K562 (cell line): Measurements from ENCODE around the gene ASXL2. TPM values are rescaled to one million over a fixed set of nuclear protein-coding genes. Genes with fewer than 3 reads are reported as not detected.

Experiments
- RBM15 ChIP-seq: fragments of 200-400 bp; formaldehyde crosslinking; IDR thresholded peaks from 2 replicates; pipeline ENCODE4 v1.6.1; 2018; ENCODE audit warnings: mild to moderate bottlenecking, low read length, moderate library complexity; ENCODE audit not compliant: insufficient read depth
- TCF7 ChIP-seq: sonication (generic); IDR thresholded peaks from 2 replicates; pipeline ENCODE4 v1.6.1; 2016; ENCODE audit warnings: antibody characterized with exemption, borderline replicate concordance
- TCFL5 ChIP-seq: fragments of 250-450 bp; sonication (Bioruptor Pico); conservative IDR thresholded peaks from 2 replicates; pipeline ENCODE4 v1.6.1; 2021; ENCODE audit warnings: mild to moderate bottlenecking, moderate library complexity, matching md5 sums
- polyA plus RNA-seq, 8 experiments: library from polyadenylated mRNA; depleted of rRNA in 4 of 8; stranded (reverse) in 5 of 8; unstranded in 3 of 8; fragments of >200 nt; fragmentation: Nextera tagmentation in 2 of 8; fragmentation: Illumina TruSeq in 1 of 8; extraction: Ambion mirVana in 2 of 8; extraction: Trizol in 1 of 8; gene quantifications; 2 replicates each; pipeline versions ENCODE4 v1.2.1 to v1.2.3, GENCODE V29; 2011 to 2014; ENCODE audit warnings: inconsistent platforms in 1 of 8, missing spikeins in 1 of 8
- total RNA-seq, 7 experiments: library from RNA; depleted of rRNA in 6 of 7; stranded (reverse); fragments of >200 nt in 6 of 7; fragmentation: Illumina TruSeq in 2 of 7; extraction: Trizol in 2 of 7; gene quantifications; 2 replicates each; pipeline versions ENCODE4 v1.2.1 to v1.2.3, GENCODE V29; 2011 to 2021; ENCODE audit warnings: low replicate concordance in 1 of 7
- TF ChIP-seq, protein P1 (sequence below), 2 experiments: fragments of 450-650 bp in 1 of 2; sonication (generic) in 1 of 2; formaldehyde crosslinking in 1 of 2; IDR thresholded peaks; 2 replicates each; pipeline versions ENCODE4 v1.7.1 to v1.9.0; 2016 to 2022; ENCODE audit warnings: inconsistent platforms in 1 of 2, mild to moderate bottlenecking in 1 of 2, missing genetic modification reagents in 1 of 2
- TF ChIP-seq, protein P2 (sequence below): sonication (generic); IDR thresholded peaks from 2 replicates; pipeline ENCODE4 v1.6.1; 2016
- TF ChIP-seq, protein P3 (sequence below): fragments of 450-650 bp; formaldehyde crosslinking; IDR thresholded peaks from 2 replicates; pipeline ENCODE4 v1.4.0; 2020; ENCODE audit warnings: mild to moderate bottlenecking, mixed read lengths
- TF ChIP-seq, protein P4 (sequence below): fragments of 250-450 bp; sonication (Bioruptor Pico); IDR thresholded peaks from 2 replicates; pipeline ENCODE4 v1.5.0; 2020; ENCODE audit warnings: mild to moderate bottlenecking, borderline replicate concordance
- TF ChIP-seq, protein P5 (sequence below): fragments of 250-450 bp; sonication (Bioruptor Pico); IDR thresholded peaks from 2 replicates; pipeline ENCODE4 v1.4.0; 2020; ENCODE audit warnings: mild to moderate bottlenecking, moderate library complexity

ASXL2 gene
- total and polyA plus RNA-seq, 9 of the 15 experiments (the other 6 are each of a cell fraction or from before 2014, with no cell fraction given): 2.2 to 25.9 (median 9.0) TPM

DNA sequence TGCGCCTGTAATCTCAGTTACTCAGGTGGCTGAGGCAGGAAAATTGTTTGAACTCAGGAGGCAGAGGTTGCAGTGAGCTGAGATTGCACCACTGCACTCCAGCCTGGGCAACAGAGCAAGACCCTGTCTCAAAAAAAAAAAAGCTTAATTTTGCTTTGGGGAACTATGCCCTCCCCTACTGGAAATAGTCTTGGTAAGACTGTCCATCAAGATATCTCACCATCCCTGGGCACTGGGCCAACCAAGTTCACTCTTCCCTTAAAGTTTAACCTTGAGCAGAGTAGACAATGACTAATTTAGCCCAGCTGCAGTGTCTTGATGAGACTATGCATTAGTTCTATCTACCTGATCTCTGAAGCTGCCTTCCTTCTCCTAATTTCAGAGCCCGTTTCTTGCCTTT lies 44.7 kb downstream of the ASXL2 start (continued):
- TF ChIP-seq, protein P1, sequence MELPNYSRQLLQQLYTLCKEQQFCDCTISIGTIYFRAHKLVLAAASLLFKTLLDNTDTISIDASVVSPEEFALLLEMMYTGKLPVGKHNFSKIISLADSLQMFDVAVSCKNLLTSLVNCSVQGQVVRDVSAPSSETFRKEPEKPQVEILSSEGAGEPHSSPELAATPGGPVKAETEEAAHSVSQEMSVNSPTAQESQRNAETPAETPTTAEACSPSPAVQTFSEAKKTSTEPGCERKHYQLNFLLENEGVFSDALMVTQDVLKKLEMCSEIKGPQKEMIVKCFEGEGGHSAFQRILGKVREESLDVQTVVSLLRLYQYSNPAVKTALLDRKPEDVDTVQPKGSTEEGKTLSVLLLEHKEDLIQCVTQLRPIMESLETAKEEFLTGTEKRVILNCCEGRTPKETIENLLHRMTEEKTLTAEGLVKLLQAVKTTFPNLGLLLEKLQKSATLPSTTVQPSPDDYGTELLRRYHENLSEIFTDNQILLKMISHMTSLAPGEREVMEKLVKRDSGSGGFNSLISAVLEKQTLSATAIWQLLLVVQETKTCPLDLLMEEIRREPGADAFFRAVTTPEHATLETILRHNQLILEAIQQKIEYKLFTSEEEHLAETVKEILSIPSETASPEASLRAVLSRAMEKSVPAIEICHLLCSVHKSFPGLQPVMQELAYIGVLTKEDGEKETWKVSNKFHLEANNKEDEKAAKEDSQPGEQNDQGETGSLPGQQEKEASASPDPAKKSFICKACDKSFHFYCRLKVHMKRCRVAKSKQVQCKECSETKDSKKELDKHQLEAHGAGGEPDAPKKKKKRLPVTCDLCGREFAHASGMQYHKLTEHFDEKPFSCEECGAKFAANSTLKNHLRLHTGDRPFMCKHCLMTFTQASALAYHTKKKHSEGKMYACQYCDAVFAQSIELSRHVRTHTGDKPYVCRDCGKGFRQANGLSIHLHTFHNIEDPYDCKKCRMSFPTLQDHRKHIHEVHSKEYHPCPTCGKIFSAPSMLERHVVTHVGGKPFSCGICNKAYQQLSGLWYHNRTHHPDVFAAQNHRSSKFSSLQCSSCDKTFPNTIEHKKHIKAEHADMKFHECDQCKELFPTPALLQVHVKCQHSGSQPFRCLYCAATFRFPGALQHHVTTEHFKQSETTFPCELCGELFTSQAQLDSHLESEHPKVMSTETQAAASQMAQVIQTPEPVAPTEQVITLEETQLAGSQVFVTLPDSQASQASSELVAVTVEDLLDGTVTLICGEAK (IDR thresholded peaks at IDR 0.05): no peak
- TF ChIP-seq, protein P1 (CRISPR knock-in tag; IDR thresholded peaks at IDR 0.05): no peak
- TF ChIP-seq, protein P2, sequence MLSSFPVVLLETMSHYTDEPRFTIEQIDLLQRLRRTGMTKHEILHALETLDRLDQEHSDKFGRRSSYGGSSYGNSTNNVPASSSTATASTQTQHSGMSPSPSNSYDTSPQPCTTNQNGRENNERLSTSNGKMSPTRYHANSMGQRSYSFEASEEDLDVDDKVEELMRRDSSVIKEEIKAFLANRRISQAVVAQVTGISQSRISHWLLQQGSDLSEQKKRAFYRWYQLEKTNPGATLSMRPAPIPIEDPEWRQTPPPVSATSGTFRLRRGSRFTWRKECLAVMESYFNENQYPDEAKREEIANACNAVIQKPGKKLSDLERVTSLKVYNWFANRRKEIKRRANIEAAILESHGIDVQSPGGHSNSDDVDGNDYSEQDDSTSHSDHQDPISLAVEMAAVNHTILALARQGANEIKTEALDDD: peak; percentile 94
- TF ChIP-seq RBM15 (no peak), TCF7 (no peak), TCFL5 (CRISPR knock-in tag) (no peak)
- TF ChIP-seq, protein P3, sequence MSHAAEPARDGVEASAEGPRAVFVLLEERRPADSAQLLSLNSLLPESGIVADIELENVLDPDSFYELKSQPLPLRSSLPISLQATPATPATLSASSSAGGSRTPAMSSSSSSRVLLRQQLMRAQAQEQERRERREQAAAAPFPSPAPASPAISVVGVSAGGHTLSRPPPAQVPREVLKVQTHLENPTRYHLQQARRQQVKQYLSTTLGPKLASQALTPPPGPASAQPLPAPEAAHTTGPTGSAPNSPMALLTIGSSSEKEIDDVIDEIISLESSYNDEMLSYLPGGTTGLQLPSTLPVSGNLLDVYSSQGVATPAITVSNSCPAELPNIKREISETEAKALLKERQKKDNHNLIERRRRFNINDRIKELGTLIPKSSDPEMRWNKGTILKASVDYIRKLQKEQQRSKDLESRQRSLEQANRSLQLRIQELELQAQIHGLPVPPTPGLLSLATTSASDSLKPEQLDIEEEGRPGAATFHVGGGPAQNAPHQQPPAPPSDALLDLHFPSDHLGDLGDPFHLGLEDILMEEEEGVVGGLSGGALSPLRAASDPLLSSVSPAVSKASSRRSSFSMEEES (CRISPR knock-in tag): no peak
- TF ChIP-seq, protein P4, sequence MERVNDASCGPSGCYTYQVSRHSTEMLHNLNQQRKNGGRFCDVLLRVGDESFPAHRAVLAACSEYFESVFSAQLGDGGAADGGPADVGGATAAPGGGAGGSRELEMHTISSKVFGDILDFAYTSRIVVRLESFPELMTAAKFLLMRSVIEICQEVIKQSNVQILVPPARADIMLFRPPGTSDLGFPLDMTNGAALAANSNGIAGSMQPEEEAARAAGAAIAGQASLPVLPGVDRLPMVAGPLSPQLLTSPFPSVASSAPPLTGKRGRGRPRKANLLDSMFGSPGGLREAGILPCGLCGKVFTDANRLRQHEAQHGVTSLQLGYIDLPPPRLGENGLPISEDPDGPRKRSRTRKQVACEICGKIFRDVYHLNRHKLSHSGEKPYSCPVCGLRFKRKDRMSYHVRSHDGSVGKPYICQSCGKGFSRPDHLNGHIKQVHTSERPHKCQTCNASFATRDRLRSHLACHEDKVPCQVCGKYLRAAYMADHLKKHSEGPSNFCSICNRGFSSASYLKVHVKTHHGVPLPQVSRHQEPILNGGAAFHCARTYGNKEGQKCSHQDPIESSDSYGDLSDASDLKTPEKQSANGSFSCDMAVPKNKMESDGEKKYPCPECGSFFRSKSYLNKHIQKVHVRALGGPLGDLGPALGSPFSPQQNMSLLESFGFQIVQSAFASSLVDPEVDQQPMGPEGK (CRISPR knock-in tag): no peak
- TF ChIP-seq, protein P5, sequence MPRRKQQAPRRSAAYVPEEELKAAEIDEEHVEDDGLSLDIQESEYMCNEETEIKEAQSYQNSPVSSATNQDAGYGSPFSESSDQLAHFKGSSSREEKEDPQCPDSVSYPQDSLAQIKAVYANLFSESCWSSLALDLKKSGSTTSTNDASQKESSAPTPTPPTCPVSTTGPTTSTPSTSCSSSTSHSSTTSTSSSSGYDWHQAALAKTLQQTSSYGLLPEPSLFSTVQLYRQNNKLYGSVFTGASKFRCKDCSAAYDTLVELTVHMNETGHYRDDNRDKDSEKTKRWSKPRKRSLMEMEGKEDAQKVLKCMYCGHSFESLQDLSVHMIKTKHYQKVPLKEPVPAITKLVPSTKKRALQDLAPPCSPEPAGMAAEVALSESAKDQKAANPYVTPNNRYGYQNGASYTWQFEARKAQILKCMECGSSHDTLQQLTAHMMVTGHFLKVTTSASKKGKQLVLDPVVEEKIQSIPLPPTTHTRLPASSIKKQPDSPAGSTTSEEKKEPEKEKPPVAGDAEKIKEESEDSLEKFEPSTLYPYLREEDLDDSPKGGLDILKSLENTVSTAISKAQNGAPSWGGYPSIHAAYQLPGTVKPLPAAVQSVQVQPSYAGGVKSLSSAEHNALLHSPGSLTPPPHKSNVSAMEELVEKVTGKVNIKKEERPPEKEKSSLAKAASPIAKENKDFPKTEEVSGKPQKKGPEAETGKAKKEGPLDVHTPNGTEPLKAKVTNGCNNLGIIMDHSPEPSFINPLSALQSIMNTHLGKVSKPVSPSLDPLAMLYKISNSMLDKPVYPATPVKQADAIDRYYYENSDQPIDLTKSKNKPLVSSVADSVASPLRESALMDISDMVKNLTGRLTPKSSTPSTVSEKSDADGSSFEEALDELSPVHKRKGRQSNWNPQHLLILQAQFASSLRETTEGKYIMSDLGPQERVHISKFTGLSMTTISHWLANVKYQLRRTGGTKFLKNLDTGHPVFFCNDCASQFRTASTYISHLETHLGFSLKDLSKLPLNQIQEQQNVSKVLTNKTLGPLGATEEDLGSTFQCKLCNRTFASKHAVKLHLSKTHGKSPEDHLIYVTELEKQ: no peak
